Measurements from ENCODE around the gene DLG2. TPM values are rescaled to one million over a fixed set of nuclear protein-coding genes. Genes with fewer than 3 reads are reported as not detected.
A peak's percentile ranks its signal among the peaks of the same experiment; 100 is the strongest.

Gene DLG2
- total RNA-seq, 1 donor from 2014 or later = 0.26 TPM

GRCh38 chr11:83545494-83546260, 2081.5 kb downstream of the DLG2 start:
- Histone ChIP-seq H3K4me3 (ENCODE audit: low read depth, low read length) (no peak overlapping the region), H3K27me3 (ENCODE audit: control insufficient read depth, insufficient read depth, low read length) (no peaks in the 10 kb centered on the region), H3K36me3 (ENCODE audit: control insufficient read depth, insufficient read depth, low read length) (no peaks in the 10 kb centered on the region)
- TF ChIP-seq, protein P1, sequence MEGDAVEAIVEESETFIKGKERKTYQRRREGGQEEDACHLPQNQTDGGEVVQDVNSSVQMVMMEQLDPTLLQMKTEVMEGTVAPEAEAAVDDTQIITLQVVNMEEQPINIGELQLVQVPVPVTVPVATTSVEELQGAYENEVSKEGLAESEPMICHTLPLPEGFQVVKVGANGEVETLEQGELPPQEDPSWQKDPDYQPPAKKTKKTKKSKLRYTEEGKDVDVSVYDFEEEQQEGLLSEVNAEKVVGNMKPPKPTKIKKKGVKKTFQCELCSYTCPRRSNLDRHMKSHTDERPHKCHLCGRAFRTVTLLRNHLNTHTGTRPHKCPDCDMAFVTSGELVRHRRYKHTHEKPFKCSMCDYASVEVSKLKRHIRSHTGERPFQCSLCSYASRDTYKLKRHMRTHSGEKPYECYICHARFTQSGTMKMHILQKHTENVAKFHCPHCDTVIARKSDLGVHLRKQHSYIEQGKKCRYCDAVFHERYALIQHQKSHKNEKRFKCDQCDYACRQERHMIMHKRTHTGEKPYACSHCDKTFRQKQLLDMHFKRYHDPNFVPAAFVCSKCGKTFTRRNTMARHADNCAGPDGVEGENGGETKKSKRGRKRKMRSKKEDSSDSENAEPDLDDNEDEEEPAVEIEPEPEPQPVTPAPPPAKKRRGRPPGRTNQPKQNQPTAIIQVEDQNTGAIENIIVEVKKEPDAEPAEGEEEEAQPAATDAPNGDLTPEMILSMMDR (IDR thresholded peaks at IDR 0.05; ENCODE audit: insufficient read depth, low read length, severe bottlenecking) = no peak
- FAIRE-seq (no peak), DNase-seq (ENCODE audit: low read depth) (no peak)

GRCh38 chr11:83544846-83545245, 2082.3 kb downstream of the DLG2 start:
- Histone ChIP-seq H3K36me3 (ENCODE audit: control insufficient read depth, insufficient read depth, low read length) (no peaks in the 10 kb centered on the region), H3K27me3 (ENCODE audit: control insufficient read depth, insufficient read depth, low read length) (no peaks in the 10 kb centered on the region), H3K4me3 (ENCODE audit: low read depth, low read length) (no peak overlapping the region)
- TF ChIP-seq, protein P1 (IDR thresholded peaks at IDR 0.05; ENCODE audit: insufficient read depth, low read length, severe bottlenecking) = no peak
- FAIRE-seq = no peak
- DNase-seq (ENCODE audit: low read depth) = no peak

- H3K4me3 ChIP-seq (ENCODE audit: low read depth, low read length) = no peak overlapping the region
- FAIRE-seq (no peak), DNase-seq (ENCODE audit: low read depth) (peak; percentile 52)
- TF ChIP-seq, protein P1 (IDR thresholded peaks at IDR 0.05; ENCODE audit: insufficient read depth, low read length, severe bottlenecking) = no peak
- H3K27me3 ChIP-seq (ENCODE audit: control insufficient read depth, insufficient read depth, low read length) = no peaks in the 10 kb centered on the region
- H3K36me3 ChIP-seq (ENCODE audit: control insufficient read depth, insufficient read depth, low read length) = no peaks in the 10 kb centered on the region
Measured at GRCh38 chr11:83543706-83544439, 2083.3 kb downstream of the DLG2 start.

DNA sequence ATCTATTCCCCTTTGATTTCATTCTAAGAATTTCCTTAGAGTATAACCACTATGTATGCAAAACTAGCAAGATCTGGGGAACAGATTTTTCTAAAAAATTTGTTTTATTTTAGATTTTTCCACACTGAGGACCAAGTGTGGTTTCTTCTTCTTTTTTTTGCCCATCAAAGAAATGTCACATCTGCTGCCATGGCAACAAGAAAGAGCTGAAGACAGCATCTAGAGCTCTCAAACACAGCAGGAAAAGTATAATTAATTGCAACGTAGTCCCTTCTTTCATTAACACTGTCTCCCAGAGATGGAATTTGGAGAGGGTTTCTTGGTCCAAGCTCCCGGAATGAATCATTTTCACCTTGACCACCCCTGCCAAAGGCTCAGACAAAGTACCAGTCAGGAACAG, 2084.3 kb downstream of the DLG2 start:
- Histone ChIP-seq H3K4me3 (ENCODE audit: low read depth, low read length) (no peak overlapping the region), H3K36me3 (ENCODE audit: control insufficient read depth, insufficient read depth, low read length) (no peaks in the 10 kb centered on the region), H3K27me3 (ENCODE audit: control insufficient read depth, insufficient read depth, low read length) (no peaks in the 10 kb centered on the region)
- FAIRE-seq = no peak
- no peak for DNase-seq (ENCODE audit: low read depth)
- TF ChIP-seq, protein P1 (IDR thresholded peaks at IDR 0.05; ENCODE audit: insufficient read depth, low read length, severe bottlenecking) = no peak

DNA sequence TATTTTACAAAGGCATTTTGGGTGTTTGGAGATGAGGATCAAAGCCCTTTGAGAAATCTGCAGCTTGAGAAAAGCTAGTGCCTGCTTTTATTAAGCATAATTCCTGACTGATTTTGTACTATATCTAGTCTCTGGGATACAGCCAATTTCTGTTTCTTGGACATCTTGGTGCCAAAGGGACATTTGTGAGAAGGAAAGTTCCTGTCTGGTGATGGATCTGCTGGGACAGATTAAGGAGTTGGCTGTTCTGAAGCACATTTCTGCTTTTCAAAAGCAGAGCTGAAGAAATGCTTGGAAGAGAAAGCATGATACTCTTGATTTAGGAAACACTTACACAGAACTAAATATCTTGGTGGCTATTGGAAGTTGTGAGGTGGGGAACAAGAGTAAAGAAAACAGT, 2086.4 kb downstream of the DLG2 start:
- DNase-seq (ENCODE audit: low read depth) (no peak), FAIRE-seq (no peak)
- Histone ChIP-seq H3K36me3 (ENCODE audit: control insufficient read depth, insufficient read depth, low read length) (no peaks in the 10 kb centered on the region), H3K4me3 (ENCODE audit: low read depth, low read length) (no peak overlapping the region), H3K27me3 (ENCODE audit: control insufficient read depth, insufficient read depth, low read length) (no peaks in the 10 kb centered on the region)
- TF ChIP-seq, protein P1 (IDR thresholded peaks at IDR 0.05; ENCODE audit: insufficient read depth, low read length, severe bottlenecking) = no peak

All from bronchial epithelial cell (primary cell).